Stimulated activated CD4-positive, alpha-beta T cell treated with anti-CD3 and anti-CD28 coated beads, Interleukin-12 subunit alpha, Interleukin-12 subunit beta, amount 100 ng/mL, for 48 hours (primary cell): ENCODE data around the gene ALDH1L1.
"Not testable (repeated sequence)": the region's sequence is repeated elsewhere in the genome, so short reads cannot be mapped to it uniquely, and the experiment has no call there.

Experiments
- DNase-seq, 3 donors: peaks; one replicate each; pipeline ENCODE4 v3.0.0-alpha.2; 2020; ENCODE audit warnings: low read depth in 2 of 3, low spot score in 1 of 3

ALDH1L1 gene

GRCh38 chr3:126106336-126107202 lies 73.8 kb downstream of the ALDH1L1 start:
- DNase-seq: no peak

GRCh38 chr3:126105691-126106187 lies 74.6 kb downstream of the ALDH1L1 start:
- no peak for DNase-seq

DNA sequence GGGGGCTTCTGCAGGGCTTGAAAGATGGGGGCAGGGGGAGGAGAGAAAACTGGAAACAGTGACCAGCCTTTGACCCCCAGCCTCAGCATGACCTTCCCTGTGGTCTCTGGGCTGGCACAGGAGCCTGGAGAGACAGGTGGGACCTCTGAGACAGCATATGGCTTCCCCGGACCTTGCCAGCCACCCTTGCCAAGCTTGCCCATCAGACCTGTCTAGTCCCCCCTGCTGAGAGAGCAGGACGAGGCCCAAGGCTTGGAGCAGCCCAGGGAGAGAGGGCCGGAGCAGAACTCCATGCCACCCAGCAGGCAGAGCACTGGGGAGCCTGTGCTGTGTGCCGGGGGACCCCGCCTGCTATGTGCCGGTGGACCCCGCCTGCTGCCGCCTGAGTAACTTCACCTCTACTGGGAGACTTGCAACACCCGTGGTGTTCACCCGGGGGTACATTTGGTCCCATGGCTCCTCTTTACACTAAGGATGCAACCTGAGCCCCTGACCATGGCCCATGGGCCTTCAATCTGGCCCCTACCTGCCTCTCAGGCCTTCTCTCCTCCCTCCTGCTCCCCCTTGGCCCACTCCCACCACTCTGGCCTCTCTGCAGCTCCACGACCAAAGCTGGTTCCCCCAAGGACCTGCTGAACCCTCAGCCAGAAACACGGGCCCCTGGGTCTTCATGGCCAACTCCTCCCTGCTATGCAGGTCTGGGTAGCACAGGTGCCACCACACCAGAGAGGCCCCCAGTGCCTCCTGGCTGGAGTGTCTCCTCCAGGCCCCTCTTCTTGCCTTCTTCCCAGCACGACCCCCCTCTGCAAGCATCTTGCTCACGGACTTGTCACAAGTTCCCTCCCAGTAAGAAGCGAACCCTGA lies 75.4 kb downstream of the ALDH1L1 start:
- DNase-seq: no peak

GRCh38 chr3:126104028-126104635 lies 76.3 kb downstream of the ALDH1L1 start:
- no peak for DNase-seq

- no peak for DNase-seq
Observed at GRCh38 chr3:126103121-126104027, 77.0 kb downstream of the ALDH1L1 start.

DNA sequence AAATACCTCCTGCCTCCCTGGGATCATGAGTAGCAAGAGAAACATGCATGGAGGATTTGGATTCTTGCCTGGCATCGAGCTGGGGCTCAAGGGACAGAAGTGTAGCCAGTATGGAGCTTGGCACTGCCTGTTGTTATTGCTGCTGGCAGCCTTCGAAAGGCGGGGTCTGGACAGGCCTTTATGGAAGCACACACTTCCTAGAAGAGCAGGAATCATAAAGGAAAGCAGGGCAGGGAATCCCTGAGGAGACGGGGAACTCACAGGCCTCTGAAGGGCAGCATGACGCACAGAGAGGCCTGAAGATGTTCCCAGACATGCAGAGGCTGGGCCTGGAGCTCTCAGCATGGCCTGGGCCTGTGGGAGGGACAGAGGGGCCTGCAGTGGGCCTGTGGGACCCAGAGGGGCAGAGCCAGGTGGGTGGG lies 77.8 kb downstream of the ALDH1L1 start:
- no peak for DNase-seq

DNA sequence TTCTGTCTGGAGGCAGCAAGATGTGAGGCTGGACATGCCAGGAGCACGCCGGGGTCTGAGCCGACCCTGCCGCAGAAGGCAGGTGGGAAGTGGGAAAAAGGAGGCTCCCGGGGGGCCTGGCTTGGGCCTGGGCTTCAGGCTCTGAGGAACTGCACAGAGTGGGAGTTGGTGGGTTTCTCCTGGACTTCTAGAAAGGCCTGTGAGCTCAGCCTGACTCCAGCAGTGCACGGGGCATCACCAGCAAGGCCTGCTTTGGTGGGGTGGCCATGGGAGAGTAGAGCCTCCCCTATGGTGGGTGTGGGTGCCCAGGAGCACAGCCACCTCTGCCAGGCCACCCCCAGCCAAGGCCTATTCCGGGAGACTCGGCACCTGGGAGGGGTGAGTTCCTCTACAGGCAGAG lies 78.4 kb downstream of the ALDH1L1 start:
- DNase-seq: no peak

DNA sequence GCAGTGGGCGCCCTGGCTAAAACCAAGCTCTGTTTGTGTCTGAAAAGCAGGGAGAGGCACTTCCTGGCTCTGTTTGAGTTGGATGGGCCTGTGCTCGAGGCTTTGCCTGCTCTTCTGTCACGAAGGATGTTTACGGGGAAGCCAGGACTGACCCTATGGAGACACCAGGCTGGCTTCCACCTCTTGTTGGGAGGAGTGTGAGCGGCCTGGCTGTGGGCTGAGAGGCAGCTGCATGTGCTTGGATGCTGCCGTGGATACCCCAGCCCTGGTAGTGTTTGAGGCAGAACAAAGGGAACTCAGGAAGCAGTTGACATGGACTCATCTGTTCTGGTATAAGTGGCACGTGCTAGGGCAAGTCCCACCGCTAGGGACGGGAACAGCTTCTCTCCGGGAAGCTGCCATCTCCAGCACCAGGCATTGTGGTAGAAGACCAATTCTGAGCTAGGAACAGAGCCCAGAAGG lies 78.8 kb downstream of the ALDH1L1 start:
- no peak for DNase-seq

- no peak for DNase-seq
Observed at GRCh38 chr3:126100634-126101301, 79.6 kb downstream of the ALDH1L1 start.

- DNase-seq: no peak
Observed at GRCh38 chr3:126100269-126100633, 80.1 kb downstream of the ALDH1L1 start.

- no peak for DNase-seq
Observed at GRCh38 chr3:126098391-126098858, 82.0 kb downstream of the ALDH1L1 start.

GRCh38 chr3:126097801-126098200 lies 82.6 kb downstream of the ALDH1L1 start:
- DNase-seq: no peak

DNA sequence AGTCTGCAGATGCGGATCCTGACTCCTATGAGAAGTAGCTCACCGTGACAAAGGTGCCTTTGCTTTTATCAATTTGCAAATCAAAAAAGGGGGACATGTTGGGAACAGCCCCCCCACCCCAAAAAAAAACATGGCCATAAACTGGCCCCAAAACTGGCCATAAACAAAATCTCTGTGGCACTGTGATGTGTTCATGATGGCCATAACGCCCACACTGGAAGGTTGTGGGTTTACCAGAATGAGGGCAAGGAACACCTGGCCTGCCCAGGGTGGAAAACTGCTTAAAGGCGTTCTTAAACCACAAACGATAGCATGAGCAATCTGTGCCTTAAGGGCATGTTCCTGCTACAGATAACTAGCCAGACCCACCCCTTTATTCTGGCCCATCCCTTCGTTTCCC lies 84.1 kb downstream of the ALDH1L1 start:
- not testable (repeated sequence) for DNase-seq

GRCh38 chr3:126092128-126092527 lies 88.3 kb downstream of the ALDH1L1 start:
- not testable (repeated sequence) for DNase-seq

DNA sequence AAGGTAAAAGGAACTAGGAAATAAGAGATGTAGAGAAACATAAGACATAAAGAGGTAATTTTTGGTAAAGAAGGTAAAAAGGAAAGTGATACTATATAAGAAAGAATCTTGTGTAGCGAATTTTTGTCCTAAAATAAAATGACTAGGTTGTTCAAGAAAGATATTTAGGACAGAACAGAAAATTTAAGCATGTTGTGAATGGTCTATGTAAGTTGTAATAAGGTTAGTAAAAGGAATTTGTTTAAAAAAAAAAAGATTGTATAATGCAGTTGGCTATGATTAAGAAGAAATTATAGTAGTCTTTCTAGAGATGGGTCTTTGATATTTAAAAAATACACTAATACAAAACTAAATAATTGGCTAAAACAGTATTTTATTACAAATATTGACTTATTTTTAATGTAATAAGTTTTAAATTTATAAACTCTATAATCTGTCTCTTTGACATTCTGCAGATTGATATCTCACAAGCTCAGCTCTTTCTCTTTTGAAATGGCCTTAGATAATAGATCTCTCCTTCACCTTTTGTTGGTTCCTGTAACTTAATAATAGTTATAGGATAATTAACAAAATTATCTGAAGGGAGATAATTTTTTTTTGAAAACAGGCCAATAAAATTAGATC lies 92.7 kb downstream of the ALDH1L1 start:
- DNase-seq: no peak

DNA sequence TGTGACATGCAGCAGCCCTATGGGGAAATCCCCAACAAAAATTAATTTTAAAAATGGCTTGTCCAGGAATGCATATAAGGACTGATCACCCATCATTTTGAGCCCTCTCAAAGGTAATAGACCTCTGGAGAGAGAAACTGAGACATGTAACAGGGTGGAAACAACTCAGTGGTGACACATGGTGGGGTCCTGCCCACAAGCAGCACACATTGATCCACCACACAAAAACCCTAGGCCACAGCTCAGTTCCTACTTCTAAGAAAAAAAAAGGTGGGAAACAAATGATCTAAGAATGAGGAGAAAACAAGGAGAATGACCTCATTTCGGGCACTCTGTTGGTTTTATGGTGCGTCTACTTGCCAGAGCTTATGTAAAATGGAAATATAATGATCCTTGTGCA lies 94.5 kb downstream of the ALDH1L1 start:
- no peak for DNase-seq

- DNase-seq: no peak
Observed at GRCh38 chr3:126085276-126085675, 95.1 kb downstream of the ALDH1L1 start.

- DNase-seq: no peak
Observed at GRCh38 chr3:126084768-126085180, 95.6 kb downstream of the ALDH1L1 start.
